Hindlimb muscle (tissue), 1 donor: ENCODE measurements around the gene RIN3. TPM values are rescaled to one million over a fixed set of nuclear protein-coding genes. Genes with fewer than 3 reads are reported as not detected.

Experiments
- DNase-seq: peaks from one replicate; pipeline ENCODE4 v3.0.0-alpha.2; 2013
- polyA plus RNA-seq: library from polyadenylated mRNA; unstranded; fragments of 120-200 nt; gene quantifications from one replicate; pipeline ENCODE4 v1.2.1, GENCODE V29; 2013; ENCODE audit not compliant: insufficient read length

Gene RIN3
- polyA plus RNA-seq, 1 donor, result 16.7 TPM

DNA sequence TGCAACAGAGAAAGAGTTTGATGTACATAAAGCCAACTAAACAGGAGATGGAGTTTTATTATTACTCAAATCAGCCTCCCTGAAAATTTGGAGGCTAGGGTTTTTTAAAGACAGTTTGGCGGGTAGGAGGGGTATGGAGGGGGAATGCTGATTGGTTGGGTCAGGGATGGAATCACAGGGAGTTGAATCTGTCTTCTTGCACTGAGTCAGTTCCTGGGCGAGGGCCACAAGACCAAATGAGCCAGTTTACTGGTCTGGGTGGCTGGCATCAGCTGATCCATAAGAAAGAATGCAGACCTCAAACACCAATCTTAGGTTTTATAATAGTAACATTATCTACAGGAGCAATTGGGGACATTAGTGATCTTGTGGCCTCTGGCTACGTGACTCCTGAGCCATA is 64.9 kb downstream of the RIN3 start:
- no peak for DNase-seq

DNA sequence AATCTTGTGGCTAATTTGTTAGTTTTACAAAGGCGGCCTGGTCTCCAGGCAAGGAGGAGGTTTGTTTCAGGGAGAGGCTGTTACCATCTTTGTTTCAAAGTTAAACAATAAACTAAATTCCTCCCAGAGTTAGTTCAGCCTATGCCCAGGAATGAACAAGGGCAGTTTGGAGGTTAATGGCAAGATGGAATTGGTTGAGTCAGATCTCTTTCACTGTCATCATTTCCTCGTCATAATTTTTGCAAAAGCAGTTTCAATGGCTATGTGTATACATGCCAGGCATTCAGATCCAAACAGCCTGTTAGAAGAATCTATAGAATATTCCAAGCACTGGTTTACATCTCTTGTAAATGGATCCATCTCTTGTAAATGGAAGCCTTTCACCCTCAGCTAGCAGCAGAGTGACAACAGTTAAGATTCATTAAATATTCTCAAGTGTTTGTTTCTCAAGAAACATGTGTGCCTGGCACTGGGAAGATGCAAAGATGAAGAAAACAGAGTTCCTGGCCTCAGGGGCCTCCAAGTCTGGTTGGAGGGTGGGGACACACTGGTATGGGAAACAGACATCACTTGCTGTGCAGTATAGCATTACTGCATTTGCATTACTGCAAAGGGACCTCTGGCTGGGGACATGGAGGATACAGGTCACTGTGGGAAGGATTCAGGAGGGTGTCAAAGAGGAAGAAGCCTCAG is 65.8 kb downstream of the RIN3 start:
- no peak for DNase-seq

DNA sequence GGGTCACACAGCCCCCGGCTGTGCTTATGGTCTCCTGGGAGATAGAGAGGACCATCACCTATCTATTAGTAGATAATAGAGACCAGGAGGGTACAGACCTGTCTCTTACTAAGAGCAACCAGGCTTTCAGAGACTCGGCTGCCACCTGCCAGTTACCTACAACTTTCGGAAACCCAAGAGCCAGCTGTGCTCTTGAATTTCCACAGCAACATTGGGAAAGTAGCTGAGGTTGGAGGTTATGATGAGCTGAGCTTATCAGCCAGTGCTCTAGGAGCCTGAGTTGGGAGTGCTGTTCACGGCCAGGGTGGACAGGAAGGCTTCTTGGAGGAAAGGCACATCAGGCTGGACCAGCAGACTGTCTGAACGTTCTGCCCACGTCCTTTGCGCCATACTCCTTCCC is 67.6 kb downstream of the RIN3 start:
- no peak for DNase-seq

DNA sequence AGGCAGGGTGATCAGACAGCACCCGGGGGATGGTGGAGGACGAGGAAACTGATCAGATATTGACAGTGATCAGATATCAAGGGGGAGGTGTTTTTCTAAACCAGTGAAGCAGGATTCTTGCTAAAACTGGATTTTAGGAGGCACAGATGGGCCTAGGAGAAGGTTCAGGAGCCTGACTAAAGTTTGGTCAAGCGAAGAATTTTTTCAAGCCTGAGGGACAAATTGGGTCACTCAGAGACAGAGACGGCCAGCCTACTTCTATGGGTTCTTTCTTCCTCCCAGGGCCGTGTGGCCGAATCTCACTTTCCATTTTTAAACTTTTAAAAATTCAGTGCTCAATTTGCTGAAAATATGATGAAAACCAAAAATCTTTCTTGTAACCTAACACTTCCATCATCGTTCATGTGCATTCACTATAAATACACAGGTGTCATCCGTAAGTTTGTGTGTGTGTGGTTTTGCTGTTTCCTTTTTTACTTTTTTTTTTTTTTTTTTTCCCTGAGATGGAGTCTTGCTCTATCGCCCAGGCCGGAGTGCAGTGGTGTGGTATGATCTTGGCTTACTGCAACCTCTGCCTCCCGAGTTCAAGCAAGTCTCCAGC is 68.5 kb downstream of the RIN3 start:
- no peak for DNase-seq

DNA sequence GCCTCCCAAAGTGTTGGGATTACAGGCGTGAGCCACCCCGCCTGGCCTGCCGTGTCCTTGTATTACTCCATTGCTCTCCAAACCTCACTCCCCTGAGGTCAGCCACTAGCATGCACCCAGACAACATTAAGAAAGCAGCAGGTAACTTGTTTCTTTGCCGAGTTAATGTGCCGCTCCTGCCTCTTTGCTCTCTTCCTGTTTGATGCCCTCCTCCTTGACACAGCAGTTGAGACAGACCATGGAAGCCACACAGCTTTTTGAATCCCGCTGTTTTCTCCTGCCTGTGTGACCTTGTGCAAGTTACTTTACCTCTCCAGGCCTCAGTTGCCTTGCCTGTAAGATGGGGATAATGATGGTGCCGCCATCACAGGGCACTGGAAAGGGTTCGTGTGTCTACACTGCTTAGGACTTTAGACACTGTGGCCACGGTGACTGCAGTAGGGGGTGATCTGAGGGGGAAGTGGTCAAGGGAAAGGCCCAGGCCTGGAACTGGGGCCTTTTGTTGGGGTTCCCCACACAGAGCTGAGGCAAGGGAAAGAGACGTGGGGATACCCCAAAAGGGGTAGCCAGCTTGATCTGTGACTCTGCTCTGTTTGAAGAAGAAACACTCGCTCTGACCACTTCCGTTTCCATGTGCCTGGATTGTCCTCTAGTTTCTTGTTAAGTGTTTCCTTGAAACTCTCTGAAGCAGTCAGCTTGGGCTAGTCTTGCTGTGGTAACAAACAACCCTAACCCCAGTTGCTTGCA is 69.3 kb downstream of the RIN3 start:
- no peak for DNase-seq

DNA sequence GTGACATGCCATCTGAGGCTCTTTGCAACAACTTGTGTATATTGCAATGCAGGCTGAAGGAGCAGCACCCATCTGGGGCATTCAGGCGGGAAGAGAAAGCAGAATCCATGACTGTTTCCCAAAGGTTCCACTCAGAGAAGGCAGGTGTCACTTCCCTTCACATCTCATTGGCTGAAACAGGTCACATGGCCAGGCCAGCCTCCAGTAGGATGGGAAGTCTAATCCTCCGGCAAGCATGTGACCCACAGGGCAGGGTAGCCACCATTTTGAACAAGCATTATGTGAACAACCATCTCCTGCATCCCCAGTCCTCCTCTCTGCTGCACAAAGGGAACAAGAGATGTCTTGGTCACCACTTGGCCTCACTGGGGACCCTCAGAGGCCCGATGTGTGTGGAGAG is 70.6 kb downstream of the RIN3 start:
- no peak for DNase-seq

DNA sequence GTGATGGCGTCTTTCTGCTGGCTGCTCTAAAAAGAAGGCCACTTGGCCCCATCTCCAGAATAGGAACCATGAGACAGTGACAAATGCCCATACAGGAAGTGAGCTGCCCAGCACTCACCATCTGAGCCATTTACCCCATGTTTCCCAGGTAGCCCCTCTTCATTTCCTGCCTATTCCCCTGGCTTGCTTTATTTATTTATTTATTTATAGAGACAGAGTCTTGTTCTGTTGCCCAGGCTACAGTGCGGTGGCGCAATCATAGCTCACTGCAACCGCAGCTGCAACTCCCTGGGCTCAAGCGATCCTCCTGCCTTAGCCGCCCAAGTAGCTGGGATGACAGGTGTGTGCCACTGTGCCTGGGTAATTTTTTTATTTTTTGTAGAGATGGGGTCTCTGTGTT is 71.2 kb downstream of the RIN3 start:
- DNase-seq, result no peak

DNA sequence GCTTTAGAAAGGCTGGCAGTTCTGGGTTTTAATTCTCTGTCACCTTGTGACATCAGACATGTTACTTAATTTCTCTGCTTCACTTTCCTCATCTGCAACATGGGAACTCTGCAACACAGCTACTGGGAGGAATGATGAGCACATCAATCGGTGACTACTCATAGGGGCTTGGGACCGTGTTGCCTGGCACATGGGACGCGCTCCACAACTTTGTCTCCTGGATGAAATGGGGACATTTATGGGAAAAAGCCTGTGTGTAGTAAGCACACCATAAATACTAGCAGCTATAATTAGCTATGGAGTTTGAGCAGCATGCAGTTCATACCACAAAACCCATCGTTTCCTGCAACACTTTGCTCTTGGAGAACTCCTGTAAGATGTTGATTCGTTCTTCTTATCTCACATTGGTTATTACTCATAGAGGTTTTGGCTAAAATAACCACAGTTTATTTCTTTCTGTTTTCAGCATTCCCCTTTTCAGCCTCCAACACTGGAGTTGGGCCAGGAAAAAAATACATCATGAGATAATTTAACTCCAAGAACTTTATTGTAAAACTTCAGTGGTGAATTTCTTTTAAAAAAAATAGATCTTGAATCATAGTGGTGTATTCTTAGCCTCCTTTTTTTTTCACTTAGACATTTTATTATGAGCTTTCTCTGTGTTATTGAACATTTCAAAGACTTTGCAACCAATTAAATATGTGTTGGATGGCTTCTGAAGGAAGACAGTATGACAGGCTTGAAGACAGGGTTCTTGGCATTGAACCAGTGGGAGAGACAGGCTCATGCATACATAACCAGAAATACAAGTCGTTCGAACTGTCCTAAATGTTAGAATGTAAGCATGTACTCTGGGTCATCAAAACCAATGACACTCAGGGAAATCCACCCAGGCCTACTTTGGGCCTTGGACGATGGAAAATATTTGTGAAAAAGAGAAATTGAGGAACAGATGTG is 72.7 kb downstream of the RIN3 start:
- peak; percentile 87 for DNase-seq

DNA sequence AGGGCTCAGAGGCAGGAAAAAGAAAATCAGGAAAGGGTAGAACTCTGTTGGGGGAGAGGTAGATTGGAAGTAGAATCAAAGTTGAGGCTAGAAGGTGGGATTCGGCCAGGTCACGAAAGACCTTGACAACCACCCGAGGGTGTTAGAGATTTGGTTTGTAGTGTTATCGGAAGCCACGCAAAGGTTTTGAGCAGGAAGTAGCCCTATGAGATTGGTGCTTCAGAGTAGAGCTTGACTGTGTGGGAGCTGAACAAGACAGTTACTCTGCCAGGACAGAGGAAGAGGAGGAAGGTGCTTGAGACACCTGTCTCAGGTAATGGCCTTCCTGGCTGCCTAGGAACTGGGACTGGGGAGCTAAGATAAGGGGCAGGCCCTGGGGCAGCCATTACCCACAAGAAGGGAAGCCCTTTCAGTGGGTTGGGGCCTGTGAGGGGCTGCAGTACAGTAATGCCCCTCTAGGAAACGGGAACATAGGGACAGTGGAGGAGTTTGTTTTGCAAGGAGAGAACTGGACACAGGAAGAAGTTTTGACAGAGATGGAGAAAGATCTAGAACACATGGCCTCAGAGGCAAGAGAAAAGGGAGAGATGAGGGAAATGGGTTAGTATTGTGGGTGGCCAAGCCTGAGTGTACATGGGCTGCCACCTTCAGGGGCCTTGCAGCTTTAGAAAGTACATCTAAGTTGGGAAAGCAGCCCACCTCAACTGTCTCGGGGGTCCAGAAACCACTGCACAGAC is 73.5 kb downstream of the RIN3 start:
- no peak for DNase-seq

DNA sequence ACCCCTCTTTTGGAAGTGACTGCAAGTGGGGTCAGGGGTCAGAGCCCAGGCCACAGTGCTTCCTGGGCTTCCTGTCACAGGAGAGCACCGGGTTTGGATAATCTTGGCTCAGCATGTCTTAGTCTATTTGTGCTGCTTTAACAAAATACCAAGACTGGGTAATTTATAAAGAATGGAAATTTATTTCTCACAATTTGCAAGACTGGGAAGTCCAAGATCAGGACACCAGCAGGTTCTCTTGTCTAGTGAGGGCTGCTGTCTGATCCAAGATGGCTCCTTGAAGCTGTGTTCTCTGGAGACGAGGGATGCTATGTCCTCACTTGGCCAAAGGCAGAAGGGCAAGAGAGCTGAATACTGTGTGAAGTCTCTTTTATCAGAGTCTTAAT is 74.1 kb downstream of the RIN3 start:
- DNase-seq, result no peak

DNA sequence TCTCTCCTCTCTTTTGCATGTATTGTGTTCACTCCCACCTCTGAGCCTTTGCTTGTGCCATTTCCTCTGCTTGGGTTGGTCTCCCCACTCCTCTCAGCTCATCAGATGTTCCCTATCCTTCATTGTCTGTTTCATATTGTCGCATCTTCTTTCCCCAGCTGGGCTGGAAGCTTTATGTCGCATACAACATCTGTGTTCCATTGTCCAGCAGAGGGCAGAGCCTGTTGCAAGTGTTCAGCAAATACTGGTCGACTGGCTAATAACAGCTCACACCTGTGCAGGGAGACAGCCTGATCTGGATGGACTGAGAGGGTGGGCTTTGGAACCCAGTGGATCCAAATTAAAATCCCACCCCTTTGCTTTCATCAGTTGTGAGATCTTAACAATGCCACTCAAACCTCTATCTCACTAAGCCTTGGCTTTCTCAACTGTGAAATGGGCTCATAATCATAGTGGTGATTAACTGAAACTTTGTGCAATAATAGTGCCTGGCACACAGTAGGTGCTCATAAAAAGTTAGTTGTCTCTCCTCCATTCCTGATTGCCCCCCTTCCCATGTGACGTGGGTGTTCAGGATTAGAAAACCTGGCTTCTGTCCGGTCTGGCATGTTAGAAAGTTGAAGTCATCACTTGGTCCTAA is 75.8 kb downstream of the RIN3 start:
- DNase-seq, result no peak

DNA sequence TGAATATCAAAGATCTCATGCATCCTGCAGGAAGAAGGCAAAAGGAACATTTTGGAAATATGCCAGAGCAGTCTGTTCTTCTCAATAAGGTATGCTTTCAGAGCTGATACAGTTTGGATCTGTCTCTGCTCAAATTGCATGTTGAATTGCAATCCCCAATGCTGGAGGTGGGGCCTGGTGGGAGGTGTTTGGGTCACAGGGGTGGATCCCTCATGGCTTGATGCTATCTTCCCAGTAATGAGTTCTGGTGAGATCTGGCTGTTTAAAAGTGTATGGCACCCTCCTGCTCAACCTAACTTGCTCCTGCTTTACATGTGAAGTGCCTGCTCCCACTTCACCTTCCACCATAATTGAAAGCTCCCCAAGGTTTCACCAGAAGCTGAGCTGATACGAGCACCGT is 76.6 kb downstream of the RIN3 start:
- DNase-seq, result no peak

DNA sequence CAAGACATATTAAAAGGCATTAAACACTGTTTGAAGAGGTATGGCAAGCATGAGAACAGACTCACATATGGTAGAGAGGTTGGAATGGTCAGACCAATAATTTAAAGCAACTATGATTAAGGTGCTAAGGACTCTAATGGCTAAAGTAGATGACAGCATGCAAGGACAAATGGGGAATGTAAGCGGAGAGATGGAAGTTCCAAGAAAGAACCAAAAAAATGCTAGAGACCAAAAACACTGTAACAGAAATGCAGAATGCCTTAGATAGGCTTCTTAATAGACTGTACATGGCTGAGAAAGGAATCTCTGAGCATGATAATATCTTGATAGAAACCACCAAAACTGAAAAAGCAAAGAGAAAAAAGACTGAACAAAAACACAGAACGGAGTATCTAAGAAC is 77.4 kb downstream of the RIN3 start:
- DNase-seq, result no peak

DNA sequence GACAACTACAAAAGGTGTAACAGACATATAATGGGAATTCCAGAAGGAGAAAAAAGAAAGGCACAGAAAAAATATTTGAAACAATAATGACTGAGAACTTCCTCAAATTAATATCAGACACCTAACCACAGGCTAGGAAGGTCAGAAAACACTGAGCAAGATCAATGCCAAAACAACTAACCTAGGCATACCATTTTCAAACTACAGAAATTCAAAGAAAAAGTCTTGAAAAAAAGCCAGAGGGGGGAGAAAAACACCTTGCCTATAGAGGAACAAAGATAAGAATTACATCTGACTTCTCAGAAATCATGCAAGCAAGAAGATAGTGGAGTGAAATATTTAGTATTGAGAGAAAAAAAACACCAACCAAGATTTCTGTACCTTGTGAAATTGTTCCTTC is 77.8 kb downstream of the RIN3 start:
- no peak for DNase-seq

DNA sequence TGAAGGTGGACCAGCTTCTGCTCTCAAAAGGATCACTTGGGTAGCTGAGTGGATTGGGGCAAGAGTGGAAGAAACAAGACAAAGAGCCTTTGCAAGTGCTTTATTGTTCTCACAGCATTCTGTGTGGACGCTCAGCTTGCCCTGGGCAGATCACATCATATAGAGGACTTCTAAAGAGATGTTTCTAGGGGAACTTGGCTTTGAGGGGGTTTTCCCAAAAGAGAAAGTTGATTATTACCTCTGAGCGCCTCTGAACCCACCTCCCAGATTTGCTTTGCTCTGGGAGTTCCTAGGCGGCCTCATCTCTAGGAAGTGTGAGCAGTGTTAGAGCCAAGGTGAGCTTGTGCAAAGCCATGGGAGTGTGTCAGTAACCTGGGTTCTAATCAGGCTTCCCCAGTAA is 81.7 kb downstream of the RIN3 start:
- no peak for DNase-seq

DNA sequence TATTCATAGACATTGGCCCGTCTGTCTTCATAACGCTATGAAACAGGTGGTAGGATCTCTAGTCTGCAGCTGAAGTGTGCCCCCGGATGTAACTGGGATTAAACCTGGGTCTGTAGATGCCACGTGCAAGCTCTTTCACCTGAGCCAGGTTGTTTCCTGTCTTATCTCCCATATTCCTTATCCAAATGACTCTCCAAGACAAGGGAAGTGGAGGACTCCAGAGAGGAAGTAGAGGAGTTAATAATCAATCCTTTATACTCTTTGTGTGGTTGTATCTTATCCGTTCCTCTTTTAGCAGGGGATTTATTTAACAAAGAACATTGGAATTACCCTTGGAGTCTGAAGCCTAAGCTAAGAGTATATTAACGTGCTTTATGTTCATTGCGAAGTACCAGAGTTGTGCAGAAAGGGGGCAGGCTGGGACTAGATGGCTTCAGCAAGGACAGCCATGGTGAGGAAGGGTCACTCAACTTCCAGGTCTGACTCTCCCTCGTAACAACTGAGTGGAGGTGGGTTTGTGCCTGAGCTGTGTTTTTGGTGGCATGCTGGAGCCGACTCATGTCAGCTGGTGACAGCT is 82.8 kb downstream of the RIN3 start:
- no peak for DNase-seq

DNA sequence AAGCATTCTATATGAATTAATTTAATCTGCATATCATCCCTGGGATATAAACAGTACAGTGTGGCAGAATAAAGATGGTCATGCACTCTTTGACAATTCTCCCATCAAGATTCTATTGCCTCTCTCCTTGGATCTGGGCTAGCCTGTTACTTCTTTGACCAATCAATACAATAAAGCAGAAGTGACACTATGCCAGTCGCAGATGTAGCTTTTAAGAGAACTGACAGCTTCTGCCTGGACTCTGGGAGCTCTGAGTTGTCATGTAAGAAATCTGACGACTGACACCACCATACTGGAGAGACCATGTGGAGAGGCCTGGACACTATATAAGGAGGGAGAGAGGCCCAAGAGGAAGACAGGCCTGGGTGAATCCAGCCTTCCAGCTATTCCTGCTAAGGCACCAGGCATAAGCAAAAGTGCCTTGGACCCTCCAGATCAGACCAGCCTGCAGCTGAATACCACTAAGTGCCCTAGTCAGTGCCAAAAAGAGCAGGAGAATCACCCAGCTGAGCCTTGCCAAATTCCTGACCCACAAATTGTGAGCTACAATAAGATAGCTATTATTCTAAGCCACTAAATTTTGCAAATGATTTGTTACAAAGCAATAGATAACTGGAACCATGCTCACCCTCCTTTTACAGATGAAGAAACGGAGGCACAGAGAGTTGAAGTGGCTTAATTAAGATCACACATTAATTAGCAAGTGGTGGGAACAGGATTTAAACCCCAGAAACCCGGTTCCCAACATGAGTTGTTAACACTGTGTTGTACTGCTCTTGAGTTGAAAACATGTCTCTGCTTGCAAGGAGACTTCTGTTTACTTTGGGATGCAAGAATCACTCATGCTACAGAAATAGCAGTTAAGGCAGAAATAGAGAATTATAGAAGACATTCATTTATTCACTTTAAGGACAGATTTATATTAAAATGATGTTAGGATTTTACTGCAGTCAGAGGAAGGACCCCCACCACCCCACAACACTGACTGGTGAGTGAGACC is 84.6 kb downstream of the RIN3 start:
- no peak for DNase-seq

DNA sequence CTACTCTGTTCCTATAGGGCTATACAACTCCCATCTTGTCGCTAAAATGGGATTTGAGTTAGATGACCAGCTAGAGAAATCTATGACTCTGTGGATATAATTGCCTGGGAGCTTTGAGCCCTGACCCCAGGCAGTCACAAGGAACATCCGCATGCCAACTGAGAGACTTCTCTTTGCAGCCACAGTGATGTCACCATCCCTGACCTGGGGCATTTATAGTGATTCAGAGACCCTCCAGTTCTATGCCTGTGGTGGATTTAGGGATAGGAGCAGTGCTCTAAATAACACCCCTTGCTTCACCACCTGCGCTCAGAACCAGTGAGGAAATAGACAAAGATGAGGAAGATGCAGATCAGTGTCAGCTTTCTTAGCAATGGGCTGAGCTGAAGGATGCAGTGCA is 86.2 kb downstream of the RIN3 start:
- DNase-seq, result no peak

DNA sequence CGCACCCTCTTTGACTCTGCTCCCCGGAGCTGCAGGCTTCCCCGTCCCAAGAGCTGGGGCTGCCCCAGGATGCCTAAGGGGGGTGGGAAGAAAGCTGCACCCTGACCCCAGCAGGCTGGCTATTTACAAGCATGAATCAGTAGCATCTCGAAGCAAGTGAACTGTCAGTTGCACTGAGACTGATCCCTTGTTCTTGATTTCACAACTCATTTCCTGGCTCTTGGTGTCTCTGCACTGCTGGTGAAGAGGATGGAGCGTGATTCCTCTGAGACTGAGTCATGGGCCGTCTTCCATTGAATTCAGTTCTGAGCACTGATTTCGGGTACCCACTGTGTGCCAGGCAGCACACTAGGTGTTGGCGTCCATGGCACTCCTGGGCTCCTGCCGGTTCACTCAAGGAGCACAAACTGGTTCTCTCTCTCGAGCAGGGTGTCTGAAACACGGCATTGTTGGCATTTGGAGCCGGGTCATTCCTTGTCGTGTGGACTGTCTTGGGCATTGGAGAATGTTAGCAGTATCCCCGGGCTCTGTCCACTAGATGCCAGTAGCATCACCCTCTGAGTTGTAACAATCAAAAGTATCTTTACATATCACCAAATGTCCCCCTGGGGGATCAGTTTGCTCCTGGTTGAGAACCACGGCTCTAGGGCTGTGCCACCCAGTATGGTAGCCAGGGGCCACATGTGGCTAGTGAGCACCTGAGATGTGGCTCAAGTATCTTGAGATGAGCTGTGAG is 86.9 kb downstream of the RIN3 start:
- no peak for DNase-seq
